Measurements from ENCODE around the gene PCNA. TPM values are rescaled to one million over a fixed set of nuclear protein-coding genes. Genes with fewer than 3 reads are reported as not detected.

Gene PCNA
- total RNA-seq, 1 donor from 2014 or later = 60.8 TPM

DNA sequence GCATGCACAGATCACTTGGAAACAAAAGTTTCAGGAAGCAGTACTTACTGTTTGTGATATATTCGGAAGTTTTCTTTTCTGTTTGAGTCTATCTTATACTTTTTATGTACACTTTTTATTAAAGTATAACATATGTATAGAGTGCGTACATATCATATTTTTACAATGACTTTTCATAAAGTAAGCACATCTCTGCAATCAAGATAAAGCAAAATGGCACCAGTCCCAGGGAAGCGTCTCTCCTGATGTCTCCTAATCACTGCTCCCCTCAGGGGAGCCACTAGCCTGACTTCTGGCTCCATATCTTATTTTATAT is 33.4 kb upstream of the PCNA start:
- no peak for DNase-seq (ENCODE audit: low read depth)
- Histone ChIP-seq H3K36me3 (ENCODE audit: control insufficient read depth, insufficient read depth, low read length) (no peaks in the 10 kb centered on the region), H3K4me3 (ENCODE audit: low read depth, low read length) (no peak overlapping the region), H3K27me3 (ENCODE audit: control insufficient read depth, insufficient read depth, low read length) (no peaks in the 10 kb centered on the region)
- no peak for FAIRE-seq
- TF ChIP-seq, protein P1, sequence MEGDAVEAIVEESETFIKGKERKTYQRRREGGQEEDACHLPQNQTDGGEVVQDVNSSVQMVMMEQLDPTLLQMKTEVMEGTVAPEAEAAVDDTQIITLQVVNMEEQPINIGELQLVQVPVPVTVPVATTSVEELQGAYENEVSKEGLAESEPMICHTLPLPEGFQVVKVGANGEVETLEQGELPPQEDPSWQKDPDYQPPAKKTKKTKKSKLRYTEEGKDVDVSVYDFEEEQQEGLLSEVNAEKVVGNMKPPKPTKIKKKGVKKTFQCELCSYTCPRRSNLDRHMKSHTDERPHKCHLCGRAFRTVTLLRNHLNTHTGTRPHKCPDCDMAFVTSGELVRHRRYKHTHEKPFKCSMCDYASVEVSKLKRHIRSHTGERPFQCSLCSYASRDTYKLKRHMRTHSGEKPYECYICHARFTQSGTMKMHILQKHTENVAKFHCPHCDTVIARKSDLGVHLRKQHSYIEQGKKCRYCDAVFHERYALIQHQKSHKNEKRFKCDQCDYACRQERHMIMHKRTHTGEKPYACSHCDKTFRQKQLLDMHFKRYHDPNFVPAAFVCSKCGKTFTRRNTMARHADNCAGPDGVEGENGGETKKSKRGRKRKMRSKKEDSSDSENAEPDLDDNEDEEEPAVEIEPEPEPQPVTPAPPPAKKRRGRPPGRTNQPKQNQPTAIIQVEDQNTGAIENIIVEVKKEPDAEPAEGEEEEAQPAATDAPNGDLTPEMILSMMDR (IDR thresholded peaks at IDR 0.05; ENCODE audit: insufficient read depth, low read length, severe bottlenecking) = no peak

DNA sequence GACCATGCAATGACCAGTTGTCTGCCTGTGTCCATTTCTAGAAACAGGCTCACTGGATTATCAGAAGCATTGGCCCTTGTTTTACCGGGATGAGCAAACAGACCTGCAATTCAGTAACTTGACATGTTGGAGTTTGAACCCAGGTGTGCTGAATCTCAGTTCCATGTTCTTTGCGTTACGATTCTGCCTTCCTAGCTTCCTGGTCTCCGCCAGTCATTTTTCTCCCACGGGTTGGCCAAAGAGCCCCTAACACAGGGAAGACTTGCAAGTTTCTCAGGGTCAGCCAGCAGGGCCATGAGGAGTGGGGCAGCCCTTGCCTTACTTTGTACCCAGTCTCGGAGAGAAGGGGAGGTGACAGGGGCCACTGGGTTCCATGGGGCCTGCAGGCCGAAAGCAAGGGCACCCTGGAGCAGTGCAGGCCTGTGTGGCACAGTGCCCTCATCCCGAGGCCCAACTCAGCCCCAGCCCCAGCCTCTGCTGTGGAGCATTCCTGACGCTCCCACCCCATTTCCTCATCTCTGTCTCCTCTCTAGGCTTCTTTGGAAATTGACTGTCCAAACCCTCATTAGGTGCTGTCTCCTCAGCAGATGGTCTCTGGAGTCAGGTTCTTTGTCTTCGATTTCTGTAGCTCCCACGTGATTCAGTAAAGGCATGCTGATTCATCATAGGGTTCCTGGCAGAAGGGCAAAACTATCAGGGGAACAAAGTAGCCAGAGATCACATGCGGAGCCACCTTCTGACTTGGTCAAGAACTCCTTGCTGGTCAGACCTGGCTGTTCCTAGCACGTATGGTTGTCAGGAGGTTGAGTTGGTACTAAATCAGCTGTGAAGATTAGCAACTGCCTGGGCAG is 30.7 kb upstream of the PCNA start:
- DNase-seq (ENCODE audit: low read depth) = no peak
- Histone ChIP-seq H3K36me3 (ENCODE audit: control insufficient read depth, insufficient read depth, low read length) (no peaks in the 10 kb centered on the region), H3K4me3 (ENCODE audit: low read depth, low read length) (no peak overlapping the region), H3K27me3 (ENCODE audit: control insufficient read depth, insufficient read depth, low read length) (no peaks in the 10 kb centered on the region)
- peak; percentile 68 for FAIRE-seq
- TF ChIP-seq, protein P1 (IDR thresholded peaks at IDR 0.05; ENCODE audit: insufficient read depth, low read length, severe bottlenecking) = no peak

DNA sequence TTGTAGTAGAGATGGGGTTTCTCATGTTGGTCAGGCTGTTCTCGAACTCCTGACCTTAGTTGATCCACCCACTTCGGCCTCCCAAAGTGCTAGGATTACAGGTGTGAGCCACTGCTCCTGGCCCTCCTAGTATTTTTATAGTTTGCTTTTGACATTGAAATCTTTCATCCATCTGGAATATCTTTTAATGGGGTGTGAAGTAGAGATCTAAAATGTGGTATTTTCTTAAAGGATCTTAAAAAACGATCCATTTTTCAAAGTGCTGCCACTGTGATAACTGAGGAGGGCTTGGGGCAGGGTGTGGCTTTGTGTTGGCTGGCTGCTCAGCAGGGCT is 30.1 kb upstream of the PCNA start:
- no peak for FAIRE-seq
- no peaks in the 10 kb centered on the region for H3K36me3 ChIP-seq (ENCODE audit: control insufficient read depth, insufficient read depth, low read length)
- no peaks in the 10 kb centered on the region for H3K27me3 ChIP-seq (ENCODE audit: control insufficient read depth, insufficient read depth, low read length)
- DNase-seq (ENCODE audit: low read depth) = no peak
- H3K4me3 ChIP-seq (ENCODE audit: low read depth, low read length) = no peak overlapping the region
- TF ChIP-seq, protein P1 (IDR thresholded peaks at IDR 0.05; ENCODE audit: insufficient read depth, low read length, severe bottlenecking) = no peak

DNA sequence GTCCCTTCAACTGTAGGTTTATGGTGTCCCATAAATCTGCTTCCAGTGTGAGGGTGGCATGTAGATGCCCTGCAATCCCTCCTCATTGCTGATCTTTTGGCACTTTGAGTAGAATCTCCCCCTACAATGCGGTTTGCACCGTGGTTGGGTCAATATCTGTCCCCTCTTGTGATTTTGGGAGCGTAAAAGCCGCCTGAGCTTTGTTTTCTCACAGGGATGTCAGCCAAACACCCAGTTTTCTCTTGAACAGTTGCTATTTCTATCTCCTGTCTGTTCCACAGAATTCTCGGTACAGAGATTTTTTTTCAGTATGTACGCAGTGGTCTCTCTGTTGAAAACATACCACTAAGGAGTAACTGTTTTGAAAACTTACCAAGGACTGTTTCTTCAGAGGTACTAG is 28.8 kb upstream of the PCNA start:
- FAIRE-seq (no peak), DNase-seq (ENCODE audit: low read depth) (no peak)
- Histone ChIP-seq H3K36me3 (ENCODE audit: control insufficient read depth, insufficient read depth, low read length) (no peaks in the 10 kb centered on the region), H3K4me3 (ENCODE audit: low read depth, low read length) (no peak overlapping the region), H3K27me3 (ENCODE audit: control insufficient read depth, insufficient read depth, low read length) (no peaks in the 10 kb centered on the region)
- TF ChIP-seq, protein P1 (IDR thresholded peaks at IDR 0.05; ENCODE audit: insufficient read depth, low read length, severe bottlenecking) = no peak

DNA sequence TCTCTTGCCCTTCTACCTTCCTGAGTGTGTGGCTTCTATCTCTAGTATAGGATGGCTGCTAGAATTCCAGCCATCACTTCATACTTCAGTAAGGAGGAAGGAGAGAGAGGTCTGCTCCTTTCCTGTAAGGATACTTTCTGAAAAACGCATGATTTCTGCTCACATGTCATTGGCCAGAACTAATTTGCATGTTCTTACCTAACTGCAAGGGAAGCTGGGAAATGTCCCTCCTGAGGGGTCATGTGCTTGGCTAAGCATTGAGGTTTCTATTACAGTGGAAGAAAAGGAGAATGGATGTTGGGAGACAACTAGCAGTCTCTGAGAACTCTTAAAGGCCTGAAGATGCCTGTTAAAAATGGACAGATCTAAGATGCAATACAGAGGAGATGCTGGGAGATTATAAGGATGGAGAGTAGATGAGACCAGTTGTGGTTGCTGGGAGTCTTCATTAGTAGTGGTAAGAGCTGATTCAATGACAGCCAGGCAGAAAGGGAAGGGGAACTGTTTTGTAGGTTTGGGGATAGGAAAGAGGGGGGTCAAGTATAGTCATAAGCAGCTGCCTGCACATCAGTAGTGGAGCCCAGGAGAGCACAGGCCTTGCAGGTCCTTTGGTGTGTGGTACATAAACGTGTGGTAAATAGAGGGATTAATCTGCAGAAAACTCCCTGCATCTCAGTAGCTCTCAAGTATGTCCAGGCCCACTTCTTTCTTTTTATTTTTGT is 27.3 kb upstream of the PCNA start:
- no peak for FAIRE-seq
- Histone ChIP-seq H3K36me3 (ENCODE audit: control insufficient read depth, insufficient read depth, low read length) (no peaks in the 10 kb centered on the region), H3K4me3 (ENCODE audit: low read depth, low read length) (no peak overlapping the region), H3K27me3 (ENCODE audit: control insufficient read depth, insufficient read depth, low read length) (no peaks in the 10 kb centered on the region)
- TF ChIP-seq, protein P1 (IDR thresholded peaks at IDR 0.05; ENCODE audit: insufficient read depth, low read length, severe bottlenecking) = no peak
- no peak for DNase-seq (ENCODE audit: low read depth)
